GM23338 (cell line): Measurements from ENCODE around the gene FARS2. TPM values are rescaled to one million over a fixed set of nuclear protein-coding genes. Genes with fewer than 3 reads are reported as not detected.

Experiments
- ATAC-seq: fragments of 200-7000 bp; cut with Tn5 transposase; 3 replicates; pipeline ENCODE4 v1.9.1; 2020
- DNase-seq: peaks from one replicate; pipeline ENCODE4 v3.0.0-alpha.2; 2015; ENCODE audit warnings: low spot score
- H2AFZ ChIP-seq: fragments of 200-600 bp; sonication (generic); 2 replicates; pipeline ENCODE4 v1.8.0; 2016; ENCODE audit warnings: antibody characterized with exemption, mild to moderate bottlenecking, moderate library complexity
- H3F3A ChIP-seq: fragments of 200-600 bp; sonication (generic); replicated peaks from 2 replicates; pipeline ENCODE4 v1.8.0; 2017; ENCODE audit warnings: antibody characterized with exemption, mixed run types, low read depth
- H3K27ac ChIP-seq: fragments of 200-600 bp; sonication (generic); 2 replicates; pipeline ENCODE4 v1.6.1; 2016; ENCODE audit warnings: low read depth
- H3K27me3 ChIP-seq: fragments of 200-600 bp; sonication (generic); 2 replicates; pipeline ENCODE4 v1.8.0; 2016; ENCODE audit warnings: mild to moderate bottlenecking, mixed run types, moderate library complexity; ENCODE audit not compliant: insufficient read depth
- H3K36me3 ChIP-seq: fragments of 200-600 bp; sonication (generic); 2 replicates; pipeline ENCODE4 v1.8.0; 2016; ENCODE audit warnings: mild to moderate bottlenecking; ENCODE audit not compliant: insufficient read depth
- H3K4me1 ChIP-seq: fragments of 200-600 bp; sonication (generic); 2 replicates; pipeline ENCODE4 v1.8.0; 2016; ENCODE audit warnings: mild to moderate bottlenecking, moderate library complexity; ENCODE audit not compliant: insufficient read depth
- H3K4me2 ChIP-seq: fragments of 200-600 bp; sonication (generic); 2 replicates; pipeline ENCODE4 v1.7.1; 2017; ENCODE audit warnings: mixed run types
- H3K4me3 ChIP-seq: fragments of 200-600 bp; sonication (generic); 2 replicates; pipeline ENCODE4 v1.6.1; 2016; ENCODE audit warnings: mixed run types
- H3K79me2 ChIP-seq: fragments of 200-600 bp; sonication (generic); replicated peaks from 2 replicates; pipeline ENCODE4 v1.8.0; 2017; ENCODE audit warnings: mild to moderate bottlenecking; ENCODE audit not compliant: insufficient read depth
- H3K9me2 ChIP-seq: fragments of 200-600 bp; sonication (generic); 2 replicates; pipeline ENCODE4 v1.8.0; 2017; ENCODE audit not compliant: insufficient read depth
- H4K20me1 ChIP-seq: fragments of 200-600 bp; sonication (generic); replicated peaks from 2 replicates; pipeline ENCODE4 v1.8.0; 2017; ENCODE audit warnings: mild to moderate bottlenecking; ENCODE audit not compliant: insufficient read depth
- H3K27ac Mint-ChIP-seq: 2 replicates; pipeline ENCODE4 v1.8.0; 2020; ENCODE audit warnings: inconsistent platforms, mild to moderate bottlenecking, moderate library complexity, mixed read lengths
- H3K27me3 Mint-ChIP-seq: 3 replicates; pipeline ENCODE4 v1.8.0; 2022; ENCODE audit warnings: low read depth, mild to moderate bottlenecking, moderate library complexity, mixed read lengths, inconsistent platforms; ENCODE audit not compliant: insufficient read depth, poor library complexity
- H3K36me3 Mint-ChIP-seq: 3 replicates; pipeline ENCODE4 v1.8.0; 2021; ENCODE audit warnings: low read depth, mild to moderate bottlenecking, inconsistent platforms, moderate library complexity, mixed read lengths
- H3K4me1 Mint-ChIP-seq: 3 replicates; pipeline ENCODE4 v1.8.0; 2020; ENCODE audit warnings: mild to moderate bottlenecking, inconsistent platforms, mixed read lengths
- H3K4me3 Mint-ChIP-seq: 3 replicates; pipeline ENCODE4 v1.8.0; 2021; ENCODE audit warnings: moderate library complexity, mild to moderate bottlenecking, inconsistent platforms, mixed read lengths
- H3K9me3 Mint-ChIP-seq: 3 replicates; pipeline ENCODE4 v1.8.0; 2020; ENCODE audit warnings: moderate library complexity, mild to moderate bottlenecking, inconsistent platforms, mixed read lengths
- CTCF ChIP-seq, 2 experiments: fragments of 200-600 bp in 1 of 2; sonication (generic) in 1 of 2; conservative IDR thresholded peaks; 2 replicates each; pipeline versions ENCODE4 v1.5.1 to v1.6.1; 2016 to 2017; ENCODE audit warnings: antibody characterized with exemption in 2 of 2, low read depth in 2 of 2, mild to moderate bottlenecking in 2 of 2, moderate library complexity in 1 of 2
- EZH2phosphoT487 ChIP-seq: fragments of 200-600 bp; sonication (generic); IDR thresholded peaks from one replicate; pipeline ENCODE4 v1.8.1; 2018; ENCODE audit warnings: antibody characterized with exemption; ENCODE audit not compliant: unreplicated experiment
- ZNF114 ChIP-seq: fragments of 250-450 bp; sonication (Bioruptor Pico); IDR thresholded peaks from 2 replicates; pipeline ENCODE4 v1.5.0; 2020; ENCODE audit warnings: mild to moderate bottlenecking, moderate library complexity
- ZNF331 ChIP-seq: fragments of 250-450 bp; sonication (Bioruptor Pico); IDR thresholded peaks from 2 replicates; pipeline ENCODE4 v1.5.0; 2020; ENCODE audit warnings: low read depth, mild to moderate bottlenecking, moderate library complexity
- polyA plus RNA-seq: library from polyadenylated mRNA; unstranded; fragments of >200 nt; fragmentation: Nextera tagmentation; extraction: Ambion mirVana; gene quantifications from 2 replicates; pipeline ENCODE4 v1.2.1, GENCODE V29; 2016
- total RNA-seq: library from RNA; depleted of rRNA; stranded (reverse); fragments of >200 nt; shearing (Covaris generic); gene quantifications from 2 replicates; pipeline ENCODE4 v1.2.3, GENCODE V29; 2014
- TF ChIP-seq, protein P1 (sequence below): fragments of 250-450 bp; sonication (Bioruptor Pico); IDR thresholded peaks from 2 replicates; pipeline ENCODE4 v1.5.0; 2020; ENCODE audit warnings: mild to moderate bottlenecking, moderate library complexity
- TF ChIP-seq, protein P2 (sequence below): IDR thresholded peaks from one replicate; pipeline ENCODE4 v1.6.1; 2018; ENCODE audit warnings: antibody characterized with exemption; ENCODE audit not compliant: unreplicated experiment

The FARS2 gene
- total and polyA plus RNA-seq, 2 experiments from 2014 or later, result 7.6 to 19.0 TPM

DNA sequence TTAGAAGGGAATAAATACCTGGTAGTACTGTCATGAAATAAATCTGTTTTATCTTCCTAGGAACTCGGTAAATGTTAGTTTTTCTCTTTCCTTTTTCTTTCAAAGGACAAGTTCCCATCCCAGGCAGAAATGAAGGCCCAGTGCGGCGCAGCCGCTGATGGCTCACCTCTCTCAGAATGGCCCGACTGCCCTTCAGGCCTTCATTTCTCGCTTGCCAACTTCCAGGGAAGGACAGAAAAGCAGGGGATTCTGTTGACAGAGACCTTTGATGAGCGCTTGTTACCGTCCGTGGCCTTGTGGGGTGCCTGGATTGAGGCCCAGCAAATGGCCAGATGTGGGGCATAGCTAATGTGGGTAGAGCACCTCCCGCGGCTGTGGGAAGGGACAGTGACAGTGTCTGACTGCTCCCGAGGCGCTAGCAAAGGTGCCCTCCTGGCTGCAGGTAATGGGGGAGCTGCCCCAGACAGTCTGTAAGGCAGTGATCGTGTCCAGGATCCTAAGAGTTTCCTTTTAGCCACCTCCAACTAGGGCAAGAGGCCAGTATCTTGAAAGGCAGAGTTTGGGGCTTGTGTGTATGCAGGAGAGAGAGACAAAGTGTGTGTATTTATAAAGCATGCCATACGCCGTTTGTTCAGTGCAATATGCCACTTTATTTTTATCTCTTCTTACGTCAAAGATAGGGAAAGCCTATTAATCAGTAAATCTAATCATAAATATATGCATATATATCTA lies 391.3 kb downstream of the FARS2 start:
- no peak overlapping the region for H3K4me3 ChIP-seq
- TF ChIP-seq, protein P1, sequence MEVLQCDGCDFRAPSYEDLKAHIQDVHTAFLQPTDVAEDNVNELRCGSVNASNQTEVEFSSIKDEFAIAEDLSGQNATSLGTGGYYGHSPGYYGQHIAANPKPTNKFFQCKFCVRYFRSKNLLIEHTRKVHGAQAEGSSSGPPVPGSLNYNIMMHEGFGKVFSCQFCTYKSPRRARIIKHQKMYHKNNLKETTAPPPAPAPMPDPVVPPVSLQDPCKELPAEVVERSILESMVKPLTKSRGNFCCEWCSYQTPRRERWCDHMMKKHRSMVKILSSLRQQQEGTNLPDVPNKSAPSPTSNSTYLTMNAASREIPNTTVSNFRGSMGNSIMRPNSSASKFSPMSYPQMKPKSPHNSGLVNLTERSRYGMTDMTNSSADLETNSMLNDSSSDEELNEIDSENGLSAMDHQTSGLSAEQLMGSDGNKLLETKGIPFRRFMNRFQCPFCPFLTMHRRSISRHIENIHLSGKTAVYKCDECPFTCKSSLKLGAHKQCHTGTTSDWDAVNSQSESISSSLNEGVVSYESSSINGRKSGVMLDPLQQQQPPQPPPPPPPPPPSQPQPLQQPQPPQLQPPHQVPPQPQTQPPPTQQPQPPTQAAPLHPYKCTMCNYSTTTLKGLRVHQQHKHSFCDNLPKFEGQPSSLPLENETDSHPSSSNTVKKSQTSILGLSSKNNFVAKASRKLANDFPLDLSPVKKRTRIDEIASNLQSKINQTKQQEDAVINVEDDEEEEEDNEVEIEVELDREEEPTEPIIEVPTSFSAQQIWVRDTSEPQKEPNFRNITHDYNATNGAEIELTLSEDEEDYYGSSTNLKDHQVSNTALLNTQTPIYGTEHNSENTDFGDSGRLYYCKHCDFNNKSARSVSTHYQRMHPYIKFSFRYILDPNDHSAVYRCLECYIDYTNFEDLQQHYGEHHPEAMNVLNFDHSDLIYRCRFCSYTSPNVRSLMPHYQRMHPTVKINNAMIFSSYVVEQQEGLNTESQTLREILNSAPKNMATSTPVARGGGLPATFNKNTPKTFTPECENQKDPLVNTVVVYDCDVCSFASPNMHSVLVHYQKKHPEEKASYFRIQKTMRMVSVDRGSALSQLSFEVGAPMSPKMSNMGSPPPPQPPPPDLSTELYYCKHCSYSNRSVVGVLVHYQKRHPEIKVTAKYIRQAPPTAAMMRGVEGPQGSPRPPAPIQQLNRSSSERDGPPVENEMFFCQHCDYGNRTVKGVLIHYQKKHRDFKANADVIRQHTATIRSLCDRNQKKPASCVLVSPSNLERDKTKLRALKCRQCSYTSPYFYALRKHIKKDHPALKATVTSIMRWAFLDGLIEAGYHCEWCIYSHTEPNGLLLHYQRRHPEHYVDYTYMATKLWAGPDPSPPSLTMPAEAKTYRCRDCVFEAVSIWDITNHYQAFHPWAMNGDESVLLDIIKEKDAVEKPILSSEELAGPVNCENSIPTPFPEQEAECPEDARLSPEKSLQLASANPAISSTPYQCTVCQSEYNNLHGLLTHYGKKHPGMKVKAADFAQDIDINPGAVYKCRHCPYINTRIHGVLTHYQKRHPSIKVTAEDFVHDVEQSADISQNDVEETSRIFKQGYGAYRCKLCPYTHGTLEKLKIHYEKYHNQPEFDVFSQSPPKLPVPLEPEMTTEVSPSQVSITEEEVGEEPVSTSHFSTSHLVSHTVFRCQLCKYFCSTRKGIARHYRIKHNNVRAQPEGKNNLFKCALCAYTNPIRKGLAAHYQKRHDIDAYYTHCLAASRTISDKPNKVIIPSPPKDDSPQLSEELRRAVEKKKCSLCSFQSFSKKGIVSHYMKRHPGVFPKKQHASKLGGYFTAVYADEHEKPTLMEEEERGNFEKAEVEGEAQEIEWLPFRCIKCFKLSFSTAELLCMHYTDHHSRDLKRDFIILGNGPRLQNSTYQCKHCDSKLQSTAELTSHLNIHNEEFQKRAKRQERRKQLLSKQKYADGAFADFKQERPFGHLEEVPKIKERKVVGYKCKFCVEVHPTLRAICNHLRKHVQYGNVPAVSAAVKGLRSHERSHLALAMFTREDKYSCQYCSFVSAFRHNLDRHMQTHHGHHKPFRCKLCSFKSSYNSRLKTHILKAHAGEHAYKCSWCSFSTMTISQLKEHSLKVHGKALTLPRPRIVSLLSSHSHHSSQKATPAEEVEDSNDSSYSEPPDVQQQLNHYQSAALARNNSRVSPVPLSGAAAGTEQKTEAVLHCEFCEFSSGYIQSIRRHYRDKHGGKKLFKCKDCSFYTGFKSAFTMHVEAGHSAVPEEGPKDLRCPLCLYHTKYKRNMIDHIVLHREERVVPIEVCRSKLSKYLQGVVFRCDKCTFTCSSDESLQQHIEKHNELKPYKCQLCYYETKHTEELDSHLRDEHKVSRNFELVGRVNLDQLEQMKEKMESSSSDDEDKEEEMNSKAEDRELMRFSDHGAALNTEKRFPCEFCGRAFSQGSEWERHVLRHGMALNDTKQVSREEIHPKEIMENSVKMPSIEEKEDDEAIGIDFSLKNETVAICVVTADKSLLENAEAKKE (CRISPR knock-in tag), result no peak
- TF ChIP-seq EZH2phosphoT487 (no peak), ZNF331 (no peak), CTCF (conservative IDR thresholded peaks at IDR 0.05; ENCODE audit: low read depth in 2 of 2) (no peak), ZNF114 (no peak)
- TF ChIP-seq, protein P2, sequence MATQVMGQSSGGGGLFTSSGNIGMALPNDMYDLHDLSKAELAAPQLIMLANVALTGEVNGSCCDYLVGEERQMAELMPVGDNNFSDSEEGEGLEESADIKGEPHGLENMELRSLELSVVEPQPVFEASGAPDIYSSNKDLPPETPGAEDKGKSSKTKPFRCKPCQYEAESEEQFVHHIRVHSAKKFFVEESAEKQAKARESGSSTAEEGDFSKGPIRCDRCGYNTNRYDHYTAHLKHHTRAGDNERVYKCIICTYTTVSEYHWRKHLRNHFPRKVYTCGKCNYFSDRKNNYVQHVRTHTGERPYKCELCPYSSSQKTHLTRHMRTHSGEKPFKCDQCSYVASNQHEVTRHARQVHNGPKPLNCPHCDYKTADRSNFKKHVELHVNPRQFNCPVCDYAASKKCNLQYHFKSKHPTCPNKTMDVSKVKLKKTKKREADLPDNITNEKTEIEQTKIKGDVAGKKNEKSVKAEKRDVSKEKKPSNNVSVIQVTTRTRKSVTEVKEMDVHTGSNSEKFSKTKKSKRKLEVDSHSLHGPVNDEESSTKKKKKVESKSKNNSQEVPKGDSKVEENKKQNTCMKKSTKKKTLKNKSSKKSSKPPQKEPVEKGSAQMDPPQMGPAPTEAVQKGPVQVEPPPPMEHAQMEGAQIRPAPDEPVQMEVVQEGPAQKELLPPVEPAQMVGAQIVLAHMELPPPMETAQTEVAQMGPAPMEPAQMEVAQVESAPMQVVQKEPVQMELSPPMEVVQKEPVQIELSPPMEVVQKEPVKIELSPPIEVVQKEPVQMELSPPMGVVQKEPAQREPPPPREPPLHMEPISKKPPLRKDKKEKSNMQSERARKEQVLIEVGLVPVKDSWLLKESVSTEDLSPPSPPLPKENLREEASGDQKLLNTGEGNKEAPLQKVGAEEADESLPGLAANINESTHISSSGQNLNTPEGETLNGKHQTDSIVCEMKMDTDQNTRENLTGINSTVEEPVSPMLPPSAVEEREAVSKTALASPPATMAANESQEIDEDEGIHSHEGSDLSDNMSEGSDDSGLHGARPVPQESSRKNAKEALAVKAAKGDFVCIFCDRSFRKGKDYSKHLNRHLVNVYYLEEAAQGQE, result no peak
- H3K9me2 ChIP-seq, result peaks cover 4% of the 10 kb centered on the region; the same call in 1 of the 2 replicates
- 0 out of 3 replicates have a peak, but pooled peaks have one; percentile 32 for ATAC-seq
- H3K79me2 ChIP-seq, result no peaks in the 10 kb centered on the region
- H3K27ac Mint-ChIP-seq, result peak overlapping the region; percentile 24; the same call in 1 of the 2 replicates
- no peak overlapping the region for H3K4me2 ChIP-seq
- no peak overlapping the region for H2AFZ ChIP-seq
- no peaks in the 10 kb centered on the region for H4K20me1 ChIP-seq
- H3K4me1 ChIP-seq, result no peaks in the 10 kb centered on the region
- DNase-seq, result no peak
- peaks cover 4% of the 10 kb centered on the region for H3K27me3 Mint-ChIP-seq
- H3F3A ChIP-seq, result no peaks in the 10 kb centered on the region
- H3K4me3 Mint-ChIP-seq, result no peak overlapping the region
- no peaks in the 10 kb centered on the region for H3K27me3 ChIP-seq
- no peaks in the 10 kb centered on the region for H3K4me1 Mint-ChIP-seq
- no peaks in the 10 kb centered on the region; the same call in 2 of the 3 replicates for H3K9me3 Mint-ChIP-seq
- no peaks in the 10 kb centered on the region for H3K36me3 ChIP-seq
- H3K27ac ChIP-seq, result no peak overlapping the region
- H3K36me3 Mint-ChIP-seq, result peaks cover 8% of the 10 kb centered on the region; the same call in 1 of the 3 replicates
